KMS-11 (cell line): ENCODE measurements around the gene RCAN2.

Source experiments
- H2AFZ ChIP-seq: fragments of 200-600 bp; sonication (generic); 2 replicates; pipeline ENCODE4 v1.6.1; 2016; ENCODE audit warnings: antibody characterized with exemption, mixed run types, low read depth
- H3K27ac ChIP-seq: fragments of 200-600 bp; sonication (generic); 2 replicates; pipeline ENCODE4 v1.6.1; 2016; ENCODE audit warnings: mild to moderate bottlenecking, mixed run types
- H3K27me3 ChIP-seq: fragments of 200-600 bp; sonication (generic); 2 replicates; pipeline ENCODE4 v1.6.1; 2017; ENCODE audit warnings: mild to moderate bottlenecking, low read depth, mixed run types, moderate library complexity; ENCODE audit not compliant: insufficient read depth
- H3K36me3 ChIP-seq: fragments of 200-600 bp; sonication (generic); 2 replicates; pipeline ENCODE4 v1.6.1; 2017; ENCODE audit warnings: mild to moderate bottlenecking, mixed run types; ENCODE audit not compliant: insufficient read depth
- H3K4me1 ChIP-seq: fragments of 200-600 bp; sonication (generic); 2 replicates; pipeline ENCODE4 v1.6.1; 2016; ENCODE audit warnings: mild to moderate bottlenecking, low read depth, mixed run types; ENCODE audit not compliant: poor library complexity, severe bottlenecking
- H3K4me2 ChIP-seq: fragments of 200-600 bp; sonication (generic); 2 replicates; pipeline ENCODE4 v1.7.0; 2016; ENCODE audit warnings: mild to moderate bottlenecking, mixed run types
- H3K4me3 ChIP-seq: fragments of 200-600 bp; sonication (generic); IDR thresholded peaks from 2 replicates; pipeline ENCODE4 v1.6.1; 2017; ENCODE audit warnings: low read depth, low read length, mixed read lengths; ENCODE audit not compliant: insufficient read depth
- H3K79me2 ChIP-seq: fragments of 200-600 bp; sonication (generic); 2 replicates; pipeline ENCODE4 v1.6.1; 2016; ENCODE audit warnings: low read depth, mixed run types; ENCODE audit not compliant: insufficient read depth
- H3K9ac ChIP-seq: fragments of 200-600 bp; sonication (generic); 2 replicates; pipeline ENCODE4 v1.6.1; 2016; ENCODE audit warnings: mild to moderate bottlenecking, mixed run types
- H4K20me1 ChIP-seq: fragments of 200-600 bp; sonication (generic); 2 replicates; pipeline ENCODE4 v1.6.1; 2016; ENCODE audit warnings: mild to moderate bottlenecking, mixed run types; ENCODE audit not compliant: insufficient read depth
- CTCF ChIP-seq: fragments of 200-600 bp; sonication (generic); conservative IDR thresholded peaks from 2 replicates; pipeline ENCODE4 v1.6.1; 2017; ENCODE audit warnings: low read depth, mild to moderate bottlenecking, antibody characterized with exemption, low read length, moderate library complexity, mixed read lengths

RCAN2 gene

DNA sequence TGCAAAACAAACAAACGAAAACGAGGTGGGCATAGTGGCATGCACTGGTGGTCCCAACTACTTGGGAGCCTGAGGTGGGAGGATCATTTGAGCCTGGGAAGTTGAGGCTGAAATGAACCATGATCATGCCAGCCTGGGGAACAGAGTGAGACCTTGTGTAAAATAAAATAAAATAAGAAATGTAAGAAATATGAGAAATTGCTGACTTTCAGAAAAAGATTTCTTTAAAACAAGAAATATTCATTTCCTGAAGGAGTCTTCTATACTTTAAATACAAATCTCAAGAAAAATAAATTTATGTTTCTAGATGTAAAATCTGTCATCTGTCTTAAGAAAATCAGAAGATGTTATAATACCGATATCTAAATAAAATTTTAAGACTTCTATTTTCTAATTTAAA, 223.7 kb downstream of the RCAN2 start:
- no peaks in the 10 kb centered on the region for H4K20me1 ChIP-seq
- no peak for TF ChIP-seq CTCF
- no peak overlapping the region for H3K4me2 ChIP-seq
- no peak overlapping the region for H3K4me3 ChIP-seq
- no peaks in the 10 kb centered on the region for H3K36me3 ChIP-seq
- H3K4me1 ChIP-seq, result no peaks in the 10 kb centered on the region
- H3K79me2 ChIP-seq, result no peaks in the 10 kb centered on the region
- H3K27ac ChIP-seq, result no peak overlapping the region
- no peak overlapping the region for H3K9ac ChIP-seq
- no peak overlapping the region for H2AFZ ChIP-seq
- no peaks in the 10 kb centered on the region for H3K27me3 ChIP-seq

DNA sequence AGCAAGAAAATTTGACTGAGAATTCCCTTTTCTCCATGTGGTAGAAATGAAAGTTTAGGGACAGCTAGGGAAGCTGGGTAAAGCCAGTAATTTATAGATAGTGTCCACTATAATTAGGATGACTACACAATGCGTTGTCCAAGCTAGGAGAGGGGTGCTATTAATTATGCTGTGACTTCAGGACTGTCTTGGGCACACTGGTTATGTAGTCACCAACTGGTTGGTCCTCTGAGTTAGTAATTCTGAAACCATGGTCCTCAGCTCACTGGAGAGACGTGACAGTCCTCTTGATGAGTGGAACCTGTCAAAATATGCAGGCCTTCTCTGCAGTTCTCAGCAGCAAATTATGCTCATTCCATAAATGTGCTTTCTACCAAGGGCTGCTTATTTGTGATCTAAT, 225.9 kb downstream of the RCAN2 start:
- TF ChIP-seq CTCF, result no peak
- no peaks in the 10 kb centered on the region for H3K36me3 ChIP-seq
- H3K27ac ChIP-seq, result no peak overlapping the region
- no peak overlapping the region for H3K9ac ChIP-seq
- H3K4me2 ChIP-seq, result no peak overlapping the region
- no peaks in the 10 kb centered on the region for H3K4me1 ChIP-seq
- H2AFZ ChIP-seq, result no peak overlapping the region
- no peak overlapping the region for H3K4me3 ChIP-seq
- no peaks in the 10 kb centered on the region for H3K27me3 ChIP-seq
- no peaks in the 10 kb centered on the region for H3K79me2 ChIP-seq
- no peaks in the 10 kb centered on the region for H4K20me1 ChIP-seq

- no peaks in the 10 kb centered on the region for H3K4me1 ChIP-seq
- no peaks in the 10 kb centered on the region for H3K79me2 ChIP-seq
- no peak for TF ChIP-seq CTCF
- H3K9ac ChIP-seq, result no peak overlapping the region
- H2AFZ ChIP-seq, result no peak overlapping the region
- no peaks in the 10 kb centered on the region for H4K20me1 ChIP-seq
- H3K4me3 ChIP-seq, result no peak overlapping the region
- H3K27me3 ChIP-seq, result no peaks in the 10 kb centered on the region
- no peak overlapping the region for H3K27ac ChIP-seq
- H3K36me3 ChIP-seq, result no peaks in the 10 kb centered on the region
- no peak overlapping the region for H3K4me2 ChIP-seq
These were observed 227.6 kb downstream of the RCAN2 start for GRCh38 chr6:46263707-46264086.

- Histone ChIP-seq H3K36me3 (no peaks in the 10 kb centered on the region), H3K79me2 (no peaks in the 10 kb centered on the region), H3K4me2 (no peak overlapping the region), H3K27ac (no peak overlapping the region), H3K4me3 (no peak overlapping the region), H3K4me1 (no peaks in the 10 kb centered on the region), H4K20me1 (no peaks in the 10 kb centered on the region), H3K9ac (no peak overlapping the region), H3K27me3 (no peaks in the 10 kb centered on the region), H2AFZ (no peak overlapping the region)
- no peak for TF ChIP-seq CTCF
These were observed 228.1 kb downstream of the RCAN2 start for GRCh38 chr6:46262928-46263706.
